ENCODE measurements around the gene UNC79. TPM values are rescaled to one million over a fixed set of nuclear protein-coding genes. Genes with fewer than 3 reads are reported as not detected.

UNC79 gene
- total RNA-seq, 1 donor from 2014 or later: 0.18 TPM

GRCh38 chr14:93757206-93757605 is 326.5 kb downstream of the UNC79 start:
- Histone ChIP-seq H3K27ac (no peak overlapping the region), H3K9me3 (no peaks in the 10 kb centered on the region), H3K4me1 (no peaks in the 10 kb centered on the region), H3K4me3 (no peak overlapping the region), H3K36me3 (no peaks in the 10 kb centered on the region), H3K27me3 (ENCODE audit: low read depth) (no peaks in the 10 kb centered on the region)
- no peak for ATAC-seq
- intact Hi-C loops (cut with DNase I): no loop called here
- TF ChIP-seq CTCF (IDR thresholded peaks at IDR 0.05): no peak
- DNase-seq: no peak

Other genes starting within 250 kb of the UNC79 start
- 30.3 TPM for gene MOAP1, start 246.0 kb upstream of the UNC79 start, total RNA-seq
- gene LYSET, start 245.6 kb upstream of the UNC79 start, total RNA-seq: 43.9 TPM
- gene GON7, start 223.9 kb upstream of the UNC79 start, total RNA-seq: 12.9 TPM
- 14.5 TPM for gene UBR7, start 223.7 kb upstream of the UNC79 start, total RNA-seq
- gene BTBD7, start 97.9 kb upstream of the UNC79 start, total RNA-seq: 39.4 TPM
- not detected for gene COX8C, start 83.8 kb upstream of the UNC79 start, total RNA-seq

Measured in lower lobe of right lung (tissue), 2 donors.